GM12891 (cell line): ENCODE data around the gene FCN1.

ENCODE experiments used
- PAX5 ChIP-seq: IDR thresholded peaks from 2 replicates; pipeline ENCODE4 v1.6.1; 2011; ENCODE audit warnings: low read length, moderate library complexity, mild to moderate bottlenecking; ENCODE audit not compliant: insufficient read depth, severe bottlenecking
- POLR2A ChIP-seq: IDR thresholded peaks from 2 replicates; pipeline ENCODE4 v1.6.1; 2011; ENCODE audit warnings: low read depth, low read length, control low read depth
- POLR2AphosphoS5 ChIP-seq: IDR thresholded peaks from 2 replicates; pipeline ENCODE4 v1.6.1; 2011; ENCODE audit warnings: low read depth, low read length, control low read depth
- POU2F2 ChIP-seq: IDR thresholded peaks from 2 replicates; pipeline ENCODE4 v1.6.1; 2011; ENCODE audit warnings: low read depth, mild to moderate bottlenecking, control low read depth, low read length, moderate library complexity
- SPI1 ChIP-seq: IDR thresholded peaks from 2 replicates; pipeline ENCODE4 v1.6.1; 2011; ENCODE audit warnings: low read depth, low read length, control low read depth
- TAF1 ChIP-seq: IDR thresholded peaks from 2 replicates; pipeline ENCODE4 v1.6.1; 2011; ENCODE audit warnings: low read depth, low read length, control low read depth

DNA sequence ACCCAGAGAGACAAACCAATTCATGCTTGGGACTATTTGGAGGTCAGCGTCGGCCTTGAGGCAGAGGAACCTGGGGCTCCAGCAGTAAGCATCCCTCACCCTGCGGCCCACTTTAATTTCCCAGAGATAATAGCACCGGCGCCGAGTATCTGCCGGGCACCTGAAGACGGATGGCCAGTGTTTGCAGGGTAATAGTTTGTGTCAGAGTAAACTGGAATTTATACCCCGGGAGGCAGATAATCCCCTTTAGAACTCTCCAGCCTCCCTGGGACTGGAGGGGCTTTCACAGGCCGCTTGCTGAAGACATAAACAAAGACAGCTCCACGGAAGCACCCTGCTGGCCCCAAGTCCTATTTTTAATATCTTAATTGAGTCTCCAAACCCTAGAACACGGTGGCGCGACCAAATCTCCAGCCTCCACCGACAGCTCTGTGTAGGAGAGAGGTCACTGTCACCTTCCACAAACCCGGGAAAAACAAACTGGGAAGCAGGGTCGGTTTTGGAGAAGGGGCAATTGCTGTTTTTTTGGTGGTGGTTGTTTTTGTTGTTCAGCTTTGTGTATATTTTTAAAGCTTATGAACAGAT, 17.4 kb upstream of the FCN1 start:
- TF ChIP-seq PAX5: no peak
- no peak for TF ChIP-seq POLR2AphosphoS5
- TF ChIP-seq TAF1: no peak
- no peak for TF ChIP-seq POLR2A
- no peak for TF ChIP-seq SPI1
- TF ChIP-seq POU2F2: no peak
